ENCODE results near the gene FCF1. TPM values are rescaled to one million over a fixed set of nuclear protein-coding genes. Genes with fewer than 3 reads are reported as not detected.
A peak's percentile ranks its signal among the peaks of the same experiment; 100 is the strongest.

The FCF1 gene
- total and polyA plus RNA-seq, 2 of the 4 experiments (the other 2 are of a cell fraction), result 37.1 to 45.5 TPM

- peak; percentile 93 for ATAC-seq (ENCODE audit: low read depth)
- peak overlapping the region; percentile 66 for H3K27ac ChIP-seq (ENCODE audit: insufficient read depth, low read length)
- peak overlapping the region; percentile 58; the same call in 1 of the 2 replicates for H3K4me2 ChIP-seq (ENCODE audit: low read depth, low read length)
- peaks cover 36% of the 10 kb centered on the region for H3K36me3 ChIP-seq (ENCODE audit: control insufficient read depth, insufficient read depth, low read length)
- ChIA-PET POLR2A (ENCODE audit: unreplicated experiment) (no interaction called here), CTCF (interaction anchor here (0.6 to 1.1 kb wide), 5 partner anchors 11 to 559 kb away, joined by 3 to 5 read pairs (median 3); no protein-coding TSS in a partner anchor)
- dilution Hi-C loops (cut with HindIII; ENCODE audit: low sequenced_read_pairs, unreplicated experiment) (no loop called here), intact Hi-C loops (cut with micrococcal nuclease) (loop anchor here (1.0 to 2.0 kb wide), 2 partner anchors 62 to 170 kb away; no protein-coding TSS in a partner anchor), in situ Hi-C loops (cut with MboI; ENCODE audit: low sequenced_read_pairs) (no loop called here)
- H2AK5ac ChIP-seq (ENCODE audit: low read depth, low read length), result peak overlapping the region; percentile 65
- peak overlapping the region; percentile 81; the same call in 1 of the 3 replicates for H2BK15ac ChIP-seq (ENCODE audit: low read depth, low read length)
- H3K27me3 ChIP-seq (ENCODE audit: control insufficient read depth, insufficient read depth, low read length), result no peaks in the 10 kb centered on the region
- H3K4ac ChIP-seq (ENCODE audit: low read depth, low read length), result peak overlapping the region; percentile 75; the same call in 1 of the 2 replicates
- H4K5ac ChIP-seq (ENCODE audit: low read depth, low read length), result peak overlapping the region; percentile 44; the same call in 1 of the 2 replicates
- H2BK120ac ChIP-seq (ENCODE audit: low read depth, low read length), result peak overlapping the region; percentile 79
- peak overlapping the region; percentile 52; the same call in 1 of the 2 replicates for H3K56ac ChIP-seq (ENCODE audit: extremely low read depth, insufficient read depth, low read length)
- H3K9me3 ChIP-seq (ENCODE audit: control insufficient read depth, insufficient read depth, low read length), result no peaks in the 10 kb centered on the region
- peak overlapping the region; percentile 68; the same call in 1 of the 2 replicates for H4K91ac ChIP-seq (ENCODE audit: insufficient read depth, low read depth, low read length)
- WGBS, 2 experiments (ENCODE audit: extremely low coverage in 2 of 2, insufficient read length in 1 of 2), result no CpG with 5 or more reads among the region's 9 CpGs
- peak overlapping the region; percentile 85 for H3K18ac ChIP-seq (ENCODE audit: low read depth, low read length)
- H3K23ac ChIP-seq (ENCODE audit: low read depth, low read length), result peak overlapping the region; percentile 74; the same call in 1 of the 2 replicates
- H2AFZ ChIP-seq (replicated peaks; ENCODE audit: low read length, poor library complexity), result no peak overlapping the region
- peaks cover 16 to 32% of the 10 kb centered on the region in 2 experiments; a peak in 2 of 4 replicates for H3K79me1 ChIP-seq (ENCODE audit: low read depth in 1 of 2, low read length in 2 of 2)
- DNase-seq, result peak; percentile 82
- BruUV-seq (replicated peaks), result no TSS peak
- peak overlapping the region; percentile 91 for H2BK20ac ChIP-seq (ENCODE audit: low read depth, low read length)
- H3K4me1 ChIP-seq (ENCODE audit: control insufficient read depth, insufficient read depth, low read length), result peaks cover 6% of the 10 kb centered on the region
- no peaks in the 10 kb centered on the region for H4K20me1 ChIP-seq (ENCODE audit: insufficient read depth, low read length)
- H2AK9ac ChIP-seq (replicated peaks; ENCODE audit: low read depth, low read length, poor library complexity), result no peak overlapping the region
- H3K14ac ChIP-seq (replicated peaks; ENCODE audit: low read depth, low read length), result peak overlapping the region; percentile 66
- H4K8ac ChIP-seq (ENCODE audit: low read depth in 2 of 2, low read length in 2 of 2), result peak overlapping the region in 1 of 2 experiments; percentile 78; a peak in 2 of 4 replicates
- peak overlapping the region; percentile 91 for H2BK5ac ChIP-seq (ENCODE audit: low read depth, low read length, poor library complexity, severe bottlenecking)
- H3K9ac ChIP-seq (ENCODE audit: low read depth, low read length), result peak overlapping the region; percentile 12; the same call in 1 of the 2 replicates
- H3K4me3 ChIP-seq (ENCODE audit: insufficient read depth, low read depth, low read length), result no peak overlapping the region
- H3K9me1 ChIP-seq (ENCODE audit: insufficient read depth, low read length), result peaks cover 4% of the 10 kb centered on the region; the same call in 1 of the 2 replicates
- TF ChIP-seq MAZ (IDR thresholded peaks at IDR 0.05; ENCODE audit: borderline replicate concordance, low read depth, low read length) (peak; percentile 17; the same call in 1 of the 2 replicates), BHLHE40 (IDR thresholded peaks at IDR 0.05; ENCODE audit: low read depth, low read length) (no peak), CHD1 (IDR thresholded peaks at IDR 0.05; ENCODE audit: low read depth, low read length) (no peak), ELK1 (IDR thresholded peaks at IDR 0.05; ENCODE audit: borderline replicate concordance, low read depth, low read length) (no peak), CTCF (conservative IDR thresholded peaks at IDR 0.05; ENCODE audit: low read depth, low read length) (no peak), MAFK (IDR thresholded peaks at IDR 0.05; ENCODE audit: low read depth, low read length) (peak; percentile 53; the same call in 1 of the 2 replicates), CEBPB (IDR thresholded peaks at IDR 0.05; ENCODE audit: low read depth, low read length) (no peak), FOS (IDR thresholded peaks at IDR 0.05; ENCODE audit: low read depth, low read length) (no peak), RAD21 (IDR thresholded peaks at IDR 0.05; ENCODE audit: low read length) (peak; percentile 5; the same call in 1 of the 2 replicates), POLR2A (IDR thresholded peaks at IDR 0.05; ENCODE audit: low read depth, low read length) (no peak), SMC3 (IDR thresholded peaks at IDR 0.05; ENCODE audit: low read depth, low read length) (0 out of 2 replicates have a peak, but pooled peaks have one; percentile 24), RCOR1 (IDR thresholded peaks at IDR 0.05; ENCODE audit: insufficient replicate concordance, low read length) (no peak), USF2 (IDR thresholded peaks at IDR 0.05; ENCODE audit: low read depth, low read length) (no peak)
Measured at GRCh38 chr14:74670726-74671411, 42.1 kb upstream of the FCF1 start.
